Neural cell (in vitro differentiated cells): ENCODE results near the gene BICRA.

Experiments used
- CTCF ChIP-seq: fragments of 450-650 bp; IDR thresholded peaks from 2 replicates; pipeline ENCODE4 v1.5.1; 2014; ENCODE audit warnings: antibody characterized with exemption, mild to moderate bottlenecking, moderate library complexity; ENCODE audit not compliant: poor library complexity, severe bottlenecking
- RAD21 ChIP-seq: fragments of 450-650 bp; conservative IDR thresholded peaks from 2 replicates; pipeline ENCODE4 v1.6.1; 2014; ENCODE audit warnings: antibody characterized with exemption, mild to moderate bottlenecking, moderate library complexity
- TF ChIP-seq, protein P1 (sequence below): IDR thresholded peaks from 2 replicates; pipeline ENCODE4 v1.6.1; 2012; ENCODE audit warnings: borderline replicate concordance

GRCh38 chr19:47725759-47726401 lies 116.9 kb downstream of the BICRA start:
- TF ChIP-seq CTCF (no peak), RAD21 (no peak)
- TF ChIP-seq, protein P1, sequence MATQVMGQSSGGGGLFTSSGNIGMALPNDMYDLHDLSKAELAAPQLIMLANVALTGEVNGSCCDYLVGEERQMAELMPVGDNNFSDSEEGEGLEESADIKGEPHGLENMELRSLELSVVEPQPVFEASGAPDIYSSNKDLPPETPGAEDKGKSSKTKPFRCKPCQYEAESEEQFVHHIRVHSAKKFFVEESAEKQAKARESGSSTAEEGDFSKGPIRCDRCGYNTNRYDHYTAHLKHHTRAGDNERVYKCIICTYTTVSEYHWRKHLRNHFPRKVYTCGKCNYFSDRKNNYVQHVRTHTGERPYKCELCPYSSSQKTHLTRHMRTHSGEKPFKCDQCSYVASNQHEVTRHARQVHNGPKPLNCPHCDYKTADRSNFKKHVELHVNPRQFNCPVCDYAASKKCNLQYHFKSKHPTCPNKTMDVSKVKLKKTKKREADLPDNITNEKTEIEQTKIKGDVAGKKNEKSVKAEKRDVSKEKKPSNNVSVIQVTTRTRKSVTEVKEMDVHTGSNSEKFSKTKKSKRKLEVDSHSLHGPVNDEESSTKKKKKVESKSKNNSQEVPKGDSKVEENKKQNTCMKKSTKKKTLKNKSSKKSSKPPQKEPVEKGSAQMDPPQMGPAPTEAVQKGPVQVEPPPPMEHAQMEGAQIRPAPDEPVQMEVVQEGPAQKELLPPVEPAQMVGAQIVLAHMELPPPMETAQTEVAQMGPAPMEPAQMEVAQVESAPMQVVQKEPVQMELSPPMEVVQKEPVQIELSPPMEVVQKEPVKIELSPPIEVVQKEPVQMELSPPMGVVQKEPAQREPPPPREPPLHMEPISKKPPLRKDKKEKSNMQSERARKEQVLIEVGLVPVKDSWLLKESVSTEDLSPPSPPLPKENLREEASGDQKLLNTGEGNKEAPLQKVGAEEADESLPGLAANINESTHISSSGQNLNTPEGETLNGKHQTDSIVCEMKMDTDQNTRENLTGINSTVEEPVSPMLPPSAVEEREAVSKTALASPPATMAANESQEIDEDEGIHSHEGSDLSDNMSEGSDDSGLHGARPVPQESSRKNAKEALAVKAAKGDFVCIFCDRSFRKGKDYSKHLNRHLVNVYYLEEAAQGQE = no peak
